Hematopoietic multipotent progenitor cell treated with erythropoietin and hydrocortisone succinate and interleukin-3 and kit ligand, for 8 days (in vitro differentiated cells): ENCODE data around the gene NOL8.

Source experiments
- DNase-seq: peaks from one replicate; pipeline ENCODE4 v3.0.0-alpha.2; 2015

Gene NOL8

DNA sequence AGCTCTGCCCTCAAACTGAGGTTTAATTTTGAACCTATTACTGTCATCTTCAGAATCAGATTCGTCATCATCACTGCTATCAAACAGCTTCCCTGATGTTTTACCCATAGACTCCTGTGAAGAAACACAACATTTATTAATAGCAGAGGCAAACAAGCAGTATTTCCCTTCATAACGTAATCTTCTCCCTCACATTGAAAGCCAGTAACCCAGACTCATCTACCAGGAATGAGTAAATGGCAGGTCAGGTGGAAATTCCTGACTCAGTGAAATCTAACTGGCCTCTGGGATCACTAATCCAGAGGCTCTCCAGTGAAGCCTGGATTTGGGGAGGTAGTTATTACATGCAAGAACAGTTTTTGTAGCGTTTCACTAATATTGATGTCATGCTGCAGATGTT is 14.6 kb downstream of the NOL8 start:
- no peak for DNase-seq

DNA sequence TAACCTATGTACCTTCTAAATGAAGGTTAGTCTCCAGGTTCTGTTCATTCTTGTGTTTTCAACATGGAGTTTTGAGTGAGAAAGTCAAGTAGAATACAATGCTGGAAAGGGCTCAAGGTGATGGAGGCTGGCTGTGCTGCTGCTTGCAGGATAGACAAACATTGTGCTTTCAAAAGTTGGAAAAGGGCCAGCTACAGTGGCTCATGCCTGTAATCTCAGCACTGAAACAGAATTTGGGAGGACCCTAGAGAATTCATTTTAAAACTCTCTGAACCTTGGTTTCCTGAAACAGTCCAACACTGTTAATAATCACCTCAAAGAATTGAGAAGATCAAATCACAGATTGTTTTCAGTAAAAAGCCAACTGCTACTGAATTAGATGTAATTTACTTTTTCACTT is 16.3 kb downstream of the NOL8 start:
- DNase-seq, result no peak

DNA sequence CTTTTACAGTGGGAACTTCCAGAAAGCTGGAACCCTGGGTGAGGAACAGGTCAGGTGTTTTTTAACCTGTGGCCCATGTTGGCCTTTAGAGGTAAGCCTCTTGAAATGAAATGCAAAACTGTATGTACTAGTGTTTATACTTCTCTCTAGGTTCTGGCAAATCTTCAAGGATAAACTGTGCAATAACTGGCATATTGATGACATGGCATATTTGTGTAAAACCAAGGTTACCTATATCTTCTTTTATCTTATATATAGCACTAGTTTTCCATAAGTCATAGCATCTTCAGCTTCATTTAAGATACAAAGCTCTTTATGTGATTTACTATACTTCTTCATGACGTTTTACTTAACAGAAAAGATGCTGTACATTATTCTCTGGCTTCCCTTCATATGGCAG is 24.2 kb downstream of the NOL8 start:
- no peak for DNase-seq

DNA sequence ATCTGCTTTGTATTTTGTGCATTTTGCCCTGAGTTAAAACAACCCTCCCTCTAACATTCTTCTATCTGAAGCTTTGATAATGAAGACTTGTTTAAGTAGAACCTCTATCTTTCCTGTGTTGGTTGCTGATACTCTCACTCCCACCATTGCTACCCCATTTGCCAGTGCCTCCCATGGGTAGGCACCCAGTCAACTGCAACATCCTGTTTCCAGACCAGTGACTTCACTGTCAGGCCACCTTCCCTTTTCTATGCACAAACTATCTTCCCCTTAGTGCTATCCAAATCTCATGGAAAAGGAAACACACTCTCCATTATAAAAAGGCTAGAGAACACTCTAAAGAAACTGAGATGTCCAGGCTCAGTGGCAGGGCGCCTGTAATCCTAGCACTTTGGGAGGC is 26.0 kb downstream of the NOL8 start:
- DNase-seq, result no peak

DNA sequence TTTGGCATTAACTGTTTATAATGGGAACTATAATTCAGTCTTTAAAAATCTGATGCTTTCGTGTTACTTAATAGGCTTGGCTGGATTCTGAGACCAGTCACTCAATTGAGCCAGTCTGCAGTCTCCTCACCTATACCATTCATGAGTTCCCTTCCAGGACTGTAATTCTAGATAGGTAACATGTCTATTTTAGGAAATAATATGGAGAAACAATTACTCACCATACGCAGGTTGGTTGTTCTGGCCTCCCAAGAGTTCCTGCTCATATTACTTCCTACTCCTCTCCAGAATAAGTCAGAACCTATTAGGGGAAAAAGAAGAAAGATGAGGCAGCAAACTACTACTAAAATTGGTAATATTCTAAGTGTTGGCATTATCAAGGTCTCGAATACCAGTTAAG is 27.1 kb downstream of the NOL8 start:
- no peak for DNase-seq

DNA sequence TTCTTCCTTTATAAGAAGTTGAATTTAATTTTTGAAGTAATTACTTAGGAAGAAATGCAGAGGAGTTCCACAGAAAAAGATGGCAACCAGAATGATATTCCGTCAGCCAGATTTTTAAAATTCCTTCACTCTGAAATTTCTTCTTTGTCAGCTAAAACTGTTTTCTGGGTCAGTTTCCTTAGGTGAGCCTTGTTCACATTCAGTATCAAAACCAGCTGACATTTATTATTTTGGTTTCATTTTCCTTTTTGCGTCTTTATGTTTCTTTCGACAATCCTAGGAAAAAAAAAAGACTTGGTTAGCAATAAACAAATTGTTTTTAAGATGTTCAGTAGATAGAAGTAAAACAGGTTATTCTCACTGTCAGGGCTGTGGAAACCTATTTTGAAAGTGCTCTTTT is 27.5 kb downstream of the NOL8 start:
- no peak for DNase-seq

DNA sequence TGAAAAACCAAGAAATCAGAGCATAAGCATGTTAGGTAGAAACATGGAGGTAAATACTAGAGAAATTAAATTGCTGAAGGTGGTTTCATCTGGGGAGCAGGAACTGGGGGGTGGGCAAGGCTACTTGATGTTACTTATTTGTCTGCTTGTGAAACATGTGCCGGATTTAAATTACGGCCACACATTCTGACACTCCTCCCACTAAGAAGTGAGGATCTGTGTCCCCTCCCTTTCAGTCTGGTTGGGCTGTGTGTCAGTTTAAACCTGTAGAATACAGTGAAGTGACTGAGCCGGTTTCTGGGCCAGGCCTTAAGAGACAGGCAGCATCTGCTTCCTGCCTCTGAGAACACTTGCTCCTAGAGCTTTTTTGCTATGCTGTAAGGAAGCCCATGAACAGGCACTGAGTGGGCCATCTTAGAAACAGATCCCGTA is 29.3 kb downstream of the NOL8 start:
- peak; percentile 93 for DNase-seq

DNA sequence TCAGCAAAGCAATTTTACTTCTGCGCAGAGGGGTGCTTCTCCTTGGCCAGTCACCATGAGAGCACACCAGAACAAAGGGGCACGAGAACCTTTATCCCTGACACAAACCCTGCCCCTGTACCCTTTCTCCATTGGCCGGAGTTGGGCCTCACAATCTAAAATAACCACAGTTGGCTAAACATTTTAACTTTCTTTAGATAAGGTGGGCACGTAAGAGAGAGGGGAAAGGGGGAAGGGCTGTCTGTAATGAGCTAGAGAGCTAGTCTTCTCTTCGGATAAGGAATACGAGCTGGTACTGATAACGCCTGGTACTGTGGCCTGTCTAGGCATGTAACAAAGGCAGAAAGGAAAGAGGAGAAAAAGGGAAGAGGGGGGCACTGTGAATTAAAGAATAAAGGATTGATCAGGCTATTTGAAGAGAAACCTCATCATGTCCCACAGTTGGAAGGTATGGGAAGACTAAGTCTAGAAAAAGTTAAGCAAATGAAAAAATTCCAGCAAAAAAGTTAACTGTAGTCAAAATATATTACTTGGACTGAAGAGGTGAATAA is 29.8 kb downstream of the NOL8 start:
- DNase-seq, result peak; percentile 98

DNA sequence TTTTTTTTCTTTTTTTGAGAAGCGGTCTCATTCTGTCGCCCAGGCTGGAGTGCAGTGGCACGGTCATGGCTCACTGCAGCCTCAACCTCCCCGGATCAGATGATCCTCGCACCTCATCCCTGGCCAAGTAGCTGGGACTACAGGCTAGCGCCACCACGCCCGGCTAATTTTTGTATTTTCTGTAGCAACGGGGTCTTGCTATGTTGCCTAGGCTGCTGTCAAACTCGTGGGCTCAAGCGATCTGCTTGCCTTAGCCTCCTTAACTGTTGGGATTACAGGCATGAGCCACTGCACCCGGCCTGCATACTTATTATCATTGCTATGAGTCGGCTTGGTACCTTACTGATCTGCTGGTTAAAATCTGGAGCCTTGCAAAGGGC is 30.9 kb downstream of the NOL8 start:
- peak; percentile 62 for DNase-seq

DNA sequence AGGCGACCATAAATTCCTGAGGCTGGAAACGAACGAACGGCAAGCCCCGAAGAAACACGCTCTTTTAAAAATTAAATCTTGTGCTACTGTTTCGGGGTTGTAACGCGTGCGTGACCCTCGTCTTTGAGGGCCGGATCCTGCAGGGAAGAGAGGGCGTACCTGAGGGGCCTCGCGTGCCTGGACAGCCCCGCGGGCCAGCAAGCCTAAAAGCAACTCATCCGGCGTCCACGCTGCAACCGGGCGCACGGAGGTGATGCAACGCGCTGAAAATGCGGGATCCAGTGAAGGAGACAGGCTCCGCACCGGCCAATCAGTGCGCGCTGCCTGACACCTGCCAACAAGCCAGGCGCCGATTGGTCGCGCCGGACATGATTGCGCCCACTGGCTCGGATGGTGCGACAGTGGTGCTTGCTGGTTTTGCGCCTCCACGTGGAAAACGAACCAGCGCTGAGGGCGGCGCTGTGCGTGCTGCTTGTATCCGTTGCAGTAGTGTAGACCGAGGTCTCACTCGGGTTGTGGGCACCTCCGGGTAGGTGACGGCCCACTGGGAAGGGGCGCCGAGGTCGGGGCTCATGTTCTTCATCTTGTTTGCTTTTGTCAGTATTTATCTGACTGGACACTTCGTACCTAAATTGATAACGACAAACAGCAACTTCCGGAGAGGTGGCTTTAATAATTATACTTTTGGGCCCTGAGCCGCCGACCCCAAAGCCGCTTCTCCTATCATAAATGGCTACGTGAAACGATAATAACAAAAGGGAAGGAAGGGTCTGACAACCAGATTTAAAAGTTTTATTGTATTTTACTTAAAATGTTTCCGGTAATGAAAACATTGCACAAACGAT is 31.5 kb downstream of the NOL8 start, which contains the start of gene IARS1:
IARS1 (minus strand) TSS at position 246 of the 845 bp plus-strand sequence. CDS start 4,278 bp downstream, outside the sequence.
- peak; percentile 98 for DNase-seq

DNA sequence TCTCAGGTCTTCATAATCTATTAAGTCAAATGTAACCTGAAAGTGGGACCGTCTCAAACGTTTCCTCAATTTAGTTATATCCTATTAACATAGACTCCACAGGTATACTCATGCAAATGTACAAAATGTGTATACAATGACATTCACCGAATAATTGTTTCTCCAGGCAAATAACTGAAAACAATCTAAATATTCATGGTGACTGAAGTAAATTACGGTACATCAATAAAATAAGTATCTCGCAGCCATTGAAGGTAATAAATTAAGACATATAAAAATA is 32.1 kb downstream of the NOL8 start:
- peak; percentile 31 for DNase-seq

DNA sequence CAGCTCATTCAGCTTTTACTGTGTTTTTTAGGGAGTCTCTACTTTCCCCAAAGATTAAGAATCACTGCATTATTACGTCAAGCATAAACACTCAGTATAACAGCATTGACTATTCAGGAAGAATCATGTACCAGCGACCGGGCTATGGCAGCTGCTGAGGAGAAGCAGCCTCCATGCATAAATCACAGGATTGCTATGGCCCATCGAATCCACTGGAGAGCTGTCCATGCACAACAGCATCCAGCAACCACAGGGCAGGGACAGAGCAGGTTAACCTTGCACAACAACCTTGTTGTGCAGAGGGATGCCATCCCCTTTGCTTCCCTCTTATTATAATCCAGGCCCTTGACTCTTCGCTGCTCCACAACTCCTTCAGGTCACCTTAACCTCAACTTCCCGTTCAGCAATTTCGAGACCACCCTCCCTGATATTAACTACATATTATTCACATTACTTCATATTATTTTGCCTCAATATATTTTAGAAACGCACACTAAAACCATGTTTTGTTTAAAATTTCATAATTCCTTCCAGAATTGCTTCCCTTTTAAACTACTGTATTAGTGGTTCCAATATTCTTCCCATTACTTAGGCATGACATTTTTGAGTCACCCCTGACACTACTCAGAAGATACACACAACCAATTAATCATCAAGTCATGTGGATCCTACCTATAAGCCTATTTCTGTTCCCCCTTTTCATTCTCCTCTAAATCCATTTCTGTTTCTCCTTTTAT is 32.6 kb downstream of the NOL8 start:
- DNase-seq, result no peak

DNA sequence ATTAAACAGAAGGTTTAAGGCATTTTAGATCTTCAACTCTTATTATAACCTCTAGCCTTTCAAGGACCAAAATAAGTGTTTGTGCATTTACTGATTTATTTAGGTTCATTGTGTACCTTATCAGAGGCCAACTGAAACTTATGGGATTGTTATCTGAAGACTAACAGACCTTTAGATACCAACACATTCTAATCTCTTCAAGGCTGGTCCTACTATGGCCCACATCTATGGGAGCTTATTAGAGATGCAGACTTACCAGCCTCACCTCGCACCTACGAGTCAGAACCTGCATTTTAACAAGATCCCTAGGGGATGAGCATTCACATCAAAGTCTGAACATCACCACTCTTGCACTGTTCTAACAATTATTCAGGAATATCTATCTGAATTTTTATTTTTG is 33.6 kb downstream of the NOL8 start:
- peak; percentile 20 for DNase-seq

DNA sequence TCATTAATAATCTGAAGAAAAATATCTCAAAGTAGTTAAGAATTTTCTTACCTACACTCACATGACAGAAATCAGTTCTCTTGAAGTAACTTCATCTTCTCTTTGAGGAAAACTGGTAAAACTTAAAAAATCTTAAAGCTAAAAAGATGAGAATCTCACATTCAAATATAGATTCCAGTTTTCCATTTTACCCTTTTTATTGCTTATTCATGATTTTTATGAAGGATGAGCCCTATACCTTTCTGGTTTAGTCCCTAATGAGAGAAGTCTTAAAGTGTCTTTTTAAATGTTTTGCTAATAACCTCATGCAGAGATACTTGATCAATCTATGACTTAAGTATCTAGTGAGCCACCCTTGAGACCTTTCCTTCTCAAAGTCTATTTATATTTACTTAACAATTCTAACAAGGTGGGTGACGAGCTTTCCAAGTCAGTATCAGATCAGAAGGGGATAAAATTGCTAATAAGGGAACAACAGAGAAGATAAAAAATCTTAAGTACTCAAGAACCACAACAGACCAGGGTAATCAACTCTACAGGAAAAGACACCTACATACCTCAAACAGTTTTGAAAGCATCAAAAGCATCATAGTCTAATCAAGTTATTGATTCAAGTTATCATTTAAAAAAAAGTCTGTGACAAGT is 34.2 kb downstream of the NOL8 start:
- no peak for DNase-seq

DNA sequence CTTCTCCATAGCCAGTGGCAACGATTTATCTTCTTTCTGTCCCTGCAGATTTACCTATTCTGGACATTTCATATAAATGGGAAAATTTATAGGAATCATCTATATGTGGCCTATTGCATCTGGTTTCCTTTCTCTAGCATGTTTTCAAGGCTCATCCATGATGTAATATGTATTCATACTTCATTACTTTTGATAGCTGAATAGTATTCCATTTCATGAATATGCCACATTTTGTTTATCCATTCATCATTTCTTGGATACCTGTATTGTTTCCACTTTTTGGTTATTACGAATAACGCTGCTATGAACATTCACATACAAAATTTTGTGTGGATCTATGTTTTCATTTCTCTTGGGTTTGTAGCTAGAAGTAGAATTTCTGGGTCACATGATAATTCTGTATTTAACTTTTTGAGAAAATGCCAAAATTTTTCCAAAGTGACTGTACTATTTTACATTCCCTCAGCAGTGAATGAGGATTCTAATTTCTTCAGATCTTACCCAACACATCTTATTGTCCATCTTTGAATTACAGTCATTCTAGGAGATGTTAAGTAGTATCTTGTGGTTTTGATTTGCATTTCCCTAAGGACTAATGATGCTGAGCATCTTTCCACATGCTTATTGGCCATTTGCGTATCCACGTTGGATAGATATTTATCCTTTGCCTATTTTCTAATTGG is 35.3 kb downstream of the NOL8 start:
- no peak for DNase-seq

DNA sequence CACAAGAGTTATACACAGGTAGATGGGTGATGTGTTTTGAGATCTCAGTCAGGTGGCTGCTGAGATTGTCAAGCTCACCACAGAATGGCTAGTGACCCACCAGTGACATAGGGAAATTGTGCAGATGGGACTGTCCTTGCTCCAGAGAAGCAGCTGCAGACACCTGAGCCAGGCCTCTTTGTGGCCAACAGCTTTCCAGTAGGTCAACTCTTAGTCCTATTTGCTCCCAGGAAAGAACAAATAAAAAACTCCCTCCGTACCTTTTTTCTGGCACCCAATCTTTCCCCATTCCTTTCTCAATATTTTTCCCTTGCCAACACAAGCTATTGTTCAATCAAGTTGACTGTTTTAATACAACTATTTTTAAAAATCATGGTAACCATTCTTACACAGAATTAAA is 45.8 kb downstream of the NOL8 start:
- no peak for DNase-seq

DNA sequence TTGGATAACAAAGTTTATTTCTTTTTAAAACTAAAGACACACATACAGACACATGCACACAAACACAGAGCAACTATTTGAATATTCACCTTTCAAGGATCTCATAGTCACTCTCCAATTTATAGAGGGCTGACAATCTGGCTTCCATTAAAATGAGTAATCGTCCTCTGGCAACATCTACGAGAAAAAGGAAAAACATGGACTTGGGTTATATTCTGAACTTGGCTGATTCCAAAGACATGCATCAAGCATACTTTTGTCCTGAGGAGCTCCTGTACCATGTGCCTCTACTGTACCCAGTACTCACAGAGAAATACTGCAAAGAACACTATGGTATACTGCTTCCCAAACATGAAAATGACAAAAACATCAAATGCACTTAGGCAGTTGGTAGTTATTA is 47.0 kb downstream of the NOL8 start:
- no peak for DNase-seq

DNA sequence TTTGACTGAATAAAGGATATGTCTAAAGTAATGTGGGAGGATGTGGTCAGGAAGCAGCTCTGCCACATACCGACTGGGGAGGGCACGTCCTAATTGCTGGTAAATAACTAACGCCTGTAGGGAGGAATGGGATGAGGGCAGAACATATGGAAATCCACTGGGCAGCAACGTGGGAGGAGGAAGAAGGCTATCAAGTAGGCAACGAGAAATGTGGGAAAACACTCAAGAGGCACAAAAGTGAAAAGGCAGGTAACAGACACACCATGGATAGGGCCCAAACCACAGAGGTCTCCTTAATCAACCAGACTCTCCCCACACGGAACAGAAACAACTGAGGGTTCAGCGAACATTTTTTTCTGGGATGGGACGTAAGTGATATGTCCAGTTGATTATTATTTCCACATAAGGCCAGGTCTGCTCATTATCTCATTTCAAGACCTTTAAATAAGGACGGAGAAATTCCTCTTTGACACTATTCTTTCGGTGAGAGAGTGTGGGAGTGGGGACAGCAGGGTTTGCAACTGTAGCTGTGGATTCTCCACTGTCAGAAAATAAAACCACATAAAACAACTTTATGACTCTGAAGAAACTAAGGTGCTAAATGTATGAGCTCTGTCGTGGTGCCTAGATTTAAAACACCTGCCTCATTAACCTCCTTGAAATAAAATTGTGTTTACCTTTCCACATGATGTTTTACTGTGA is 48.7 kb downstream of the NOL8 start:
- DNase-seq, result no peak

DNA sequence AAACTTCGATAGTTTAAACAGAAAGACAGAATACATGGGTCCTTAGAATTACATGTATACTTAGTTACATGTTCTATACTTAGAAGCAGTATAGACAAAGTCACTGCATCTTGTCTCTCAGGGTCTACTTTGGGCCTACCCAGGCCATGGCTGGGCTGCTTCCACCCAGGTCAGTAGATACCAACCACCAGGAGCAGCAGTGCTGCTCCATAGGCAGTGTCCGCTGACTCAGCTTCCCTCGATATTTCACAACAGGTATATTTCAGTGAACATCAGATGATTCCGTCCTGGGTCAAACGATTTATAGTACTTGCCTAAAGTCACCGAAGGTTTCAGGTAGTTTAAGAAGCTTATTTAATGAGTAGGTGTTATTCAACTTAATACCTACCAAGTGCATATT is 49.6 kb downstream of the NOL8 start:
- DNase-seq, result no peak

DNA sequence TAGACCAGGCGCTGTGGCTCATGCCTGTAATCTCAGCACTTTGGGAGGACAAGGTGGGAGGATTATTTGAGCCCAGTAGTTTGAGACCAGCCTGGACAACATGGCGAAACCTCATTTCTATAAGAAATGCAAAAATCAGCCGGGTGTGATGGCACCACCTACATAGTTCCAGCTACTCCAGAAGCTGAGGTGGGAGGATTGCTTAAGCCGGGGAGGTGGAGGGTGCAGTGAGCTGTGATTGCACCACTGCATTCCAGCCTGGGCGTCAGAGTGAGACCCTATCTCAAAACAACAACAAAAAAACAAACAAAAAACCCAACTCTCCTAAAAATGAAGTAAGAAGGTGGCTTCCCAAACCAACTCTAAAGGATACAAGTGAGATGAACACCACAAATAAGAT is 54.6 kb downstream of the NOL8 start:
- no peak for DNase-seq

DNA sequence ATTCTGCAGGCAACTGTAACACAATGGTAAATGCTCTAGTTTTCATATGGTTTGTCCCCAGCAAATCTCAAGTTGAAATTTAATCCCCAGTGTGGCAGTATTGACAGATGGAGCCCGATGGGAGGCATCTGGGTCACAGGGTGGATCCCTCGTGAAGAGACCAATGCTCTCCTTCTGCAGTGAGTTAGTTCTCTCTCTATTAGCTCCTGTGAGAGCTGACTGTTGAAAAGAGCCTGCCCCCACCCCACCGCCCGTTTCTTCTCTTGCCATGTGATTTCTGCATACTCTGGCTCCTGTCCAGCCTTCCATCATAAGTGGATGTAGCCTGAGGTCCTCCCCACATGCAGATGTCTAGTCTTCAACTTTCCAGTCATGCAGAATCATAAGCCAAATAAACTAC is 58.7 kb downstream of the NOL8 start:
- no peak for DNase-seq

DNA sequence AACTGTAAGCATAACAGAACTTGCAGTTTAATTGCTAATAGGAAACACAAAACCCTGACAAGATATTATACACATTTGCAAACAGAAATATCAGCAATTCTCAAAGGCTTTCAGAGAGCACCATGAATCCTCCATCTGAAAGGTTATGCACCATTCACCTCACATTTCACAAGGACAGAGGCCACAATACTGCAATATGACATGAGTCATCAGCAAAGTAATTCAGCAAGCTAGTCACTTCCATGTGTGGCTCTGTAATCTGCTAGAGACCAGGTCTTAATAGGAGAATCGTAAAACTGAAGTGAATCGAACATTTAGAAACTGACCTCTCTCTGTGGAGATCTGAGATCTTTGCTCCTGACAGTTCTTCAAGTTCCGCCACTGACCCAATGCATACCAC is 60.0 kb downstream of the NOL8 start:
- DNase-seq, result no peak

DNA sequence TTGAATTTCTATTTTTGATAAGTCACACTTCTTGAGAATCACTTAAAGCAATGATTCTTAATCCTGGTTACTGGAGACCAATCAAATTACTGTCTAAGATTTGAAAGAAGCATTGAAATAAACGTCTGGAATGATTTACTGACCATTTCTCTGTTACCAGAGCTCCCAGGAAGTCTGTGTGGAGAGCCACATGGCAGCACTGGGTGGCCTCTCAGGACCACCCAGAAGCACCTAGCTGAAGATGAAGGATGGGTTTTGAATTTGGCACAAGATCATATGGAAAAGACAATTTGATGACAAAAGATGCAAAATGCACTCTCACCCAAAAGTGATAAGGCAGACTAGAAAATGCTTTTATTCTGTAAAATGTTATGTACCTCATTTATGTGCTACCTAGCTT is 62.0 kb downstream of the NOL8 start:
- DNase-seq, result no peak
